ENCODE data around the gene HOMER3.

- TF ChIP-seq EP300 (IDR thresholded peaks at IDR 0.05; ENCODE audit: low read depth), result no peak
- TF ChIP-seq CTCF (IDR thresholded peaks at IDR 0.05), result no peak
- no peak for TF ChIP-seq POLR2A (IDR thresholded peaks at IDR 0.05)
- TF ChIP-seq POLR2AphosphoS5 (IDR thresholded peaks at IDR 0.05), result no peak
Observed at GRCh38 chr19:18924684-18925213, 16.3 kb downstream of the HOMER3 start.
